Panc1 (cell line): ENCODE results near the gene NRP2. TPM values are rescaled to one million over a fixed set of nuclear protein-coding genes. Genes with fewer than 3 reads are reported as not detected.

Experiments used
- ATAC-seq: fragments of 200-7000 bp; cut with Tn5 transposase; 2 replicates; pipeline ENCODE4 v1.9.1; 2020; ENCODE audit warnings: mild to moderate bottlenecking, moderate library complexity
- Bru-seq: library from RNA; stranded (reverse); fragments of 400-500 nt; gene quantifications from one replicate; lab custom pipeline; 2021; lab: Mats Ljungman, UMichigan
- BruChase-seq, 2 experiments: library from RNA; stranded (reverse); fragments of 400-500 nt; gene quantifications; one replicate each; lab custom pipeline; 2021; lab: Mats Ljungman, UMichigan
- BruUV-seq: library from RNA; stranded (reverse); fragments of 400-500 nt; replicated peaks from 2 replicates; lab custom pipeline; 2021; lab: Mats Ljungman, UMichigan
- CTCF ChIA-PET: fragments of 300-600 bp; sonication (Branson Sonifier 250); formaldehyde crosslinking; loops from one replicate; lab custom pipeline; 2022; ENCODE audit warnings: antibody characterized with exemption; lab: Charles Lee
- POLR2A ChIA-PET: fragments of 300-600 bp; sonication (Branson Sonifier 250); formaldehyde crosslinking; loops from one replicate; lab custom pipeline; 2022; ENCODE audit warnings: antibody characterized with exemption; lab: Charles Lee
- DNase-seq: peaks from one replicate; pipeline ENCODE4 v3.0.0-alpha.2; 2010; ENCODE audit warnings: low read depth, low spot score
- H3K27ac ChIP-seq: 2 replicates; pipeline ENCODE4 v1.5.1; 2011; ENCODE audit warnings: mild to moderate bottlenecking, low read length, inconsistent platforms
- H3K27me3 ChIP-seq: fragments of 200-500 bp; sonication (Bioruptor generic); 2 replicates; pipeline ENCODE4 v1.6.0; 2014; ENCODE audit warnings: low read length, inconsistent platforms; ENCODE audit not compliant: control insufficient read depth, insufficient read depth
- H3K36me3 ChIP-seq: fragments of 200-500 bp; sonication (Bioruptor generic); 2 replicates; pipeline ENCODE4 v1.5.1; 2014; ENCODE audit warnings: inconsistent platforms, mild to moderate bottlenecking, low read length, moderate library complexity; ENCODE audit not compliant: control insufficient read depth, insufficient read depth
- H3K4me1 ChIP-seq: 2 replicates; pipeline ENCODE4 v1.5.1; 2011; ENCODE audit warnings: inconsistent platforms, mild to moderate bottlenecking, low read length, moderate library complexity; ENCODE audit not compliant: control insufficient read depth, insufficient read depth
- H3K4me3 ChIP-seq, 2 experiments: 2 replicates each; pipeline ENCODE4 v1.5.1; 2011 to 2012; ENCODE audit warnings: low read depth in 2 of 2, low read length in 2 of 2, mild to moderate bottlenecking in 2 of 2, inconsistent platforms in 1 of 2, moderate library complexity in 1 of 2
- H3K9me3 ChIP-seq: fragments of 200-500 bp; sonication (Bioruptor generic); 2 replicates; pipeline ENCODE4 v1.5.1; 2014; ENCODE audit warnings: low read depth, mild to moderate bottlenecking, inconsistent platforms, low read length, moderate library complexity; ENCODE audit not compliant: control insufficient read depth, insufficient read depth
- POLR2AphosphoS5 ChIP-seq: IDR thresholded peaks from 2 replicates; pipeline ENCODE4 v1.6.1; 2012; ENCODE audit warnings: mild to moderate bottlenecking, low read depth, low read length, moderate library complexity
- REST ChIP-seq, 2 experiments: IDR thresholded peaks; 2 replicates each; pipeline ENCODE4 v1.6.1; 2011 to 2012; ENCODE audit warnings: low read depth in 2 of 2, control low read depth in 1 of 2, low read length in 1 of 2, mild to moderate bottlenecking in 1 of 2, moderate library complexity in 1 of 2; ENCODE audit not compliant: insufficient read depth in 1 of 2
- SIN3A ChIP-seq: IDR thresholded peaks from 2 replicates; pipeline ENCODE4 v1.6.1; 2012; ENCODE audit warnings: low read depth, mild to moderate bottlenecking, low read length, moderate library complexity, borderline replicate concordance; ENCODE audit not compliant: insufficient read depth
- TCF7L2 ChIP-seq: IDR thresholded peaks from 2 replicates; pipeline ENCODE4 v1.6.1; 2011; ENCODE audit warnings: mild to moderate bottlenecking, low read depth, low read length, inconsistent platforms
- in situ Hi-C: cut with HindIII; loops from 2 replicates; pipeline ENCODE4 v1.10.0; 2016; ENCODE audit warnings: low sequenced_read_pairs, low pct_unique_long_range_greater_than_20kb
- intact Hi-C: fragments of 100-400 bp; cut with micrococcal nuclease; formaldehyde crosslinking; loops from one replicate; pipeline ENCODE4 v1.10.0; 2022; ENCODE audit not compliant: unreplicated experiment
- long read RNA-seq: library from polyadenylated mRNA; unstranded; transcript quantifications from one replicate; pipeline ENCODE4 v2.0.0, GENCODE V29; 2021; ENCODE audit not compliant: unreplicated experiment
- polyA plus RNA-seq: library from polyadenylated mRNA; unstranded; fragments of >200 nt; gene quantifications from one replicate; pipeline ENCODE4 v1.2.1, GENCODE V29; 2012; ENCODE audit warnings: missing spikeins; ENCODE audit not compliant: insufficient read length
- total RNA-seq: library from RNA; stranded (reverse); gene quantifications from one replicate; pipeline ENCODE4 v1.2.1, GENCODE V29; 2021; ENCODE audit not compliant: unreplicated experiment
- TF ChIP-seq, protein P1 (sequence below): fragments of 450-650 bp; IDR thresholded peaks from 2 replicates; pipeline ENCODE4 v1.5.1; 2017; ENCODE audit warnings: mild to moderate bottlenecking

The NRP2 gene
- 6.7 TPM for total RNA-seq
- polyA plus RNA-seq: 5.3 TPM
- percentile 40 among the genes with signal in this experiment for Bru-seq, nascent RNA
- BruChase-seq, experiment 1, labeled RNA remaining after a 2-hour chase: percentile 33 among the genes with signal in this experiment
- percentile 40 among the genes with signal in this experiment for BruChase-seq, experiment 2, labeled RNA remaining after a 6-hour chase
- long read RNA-seq, partial matches to known transcripts: 2 of 4 reads
- long read RNA-seq, other reads (novel, unspliced or antisense): 2 of 4 reads

DNA sequence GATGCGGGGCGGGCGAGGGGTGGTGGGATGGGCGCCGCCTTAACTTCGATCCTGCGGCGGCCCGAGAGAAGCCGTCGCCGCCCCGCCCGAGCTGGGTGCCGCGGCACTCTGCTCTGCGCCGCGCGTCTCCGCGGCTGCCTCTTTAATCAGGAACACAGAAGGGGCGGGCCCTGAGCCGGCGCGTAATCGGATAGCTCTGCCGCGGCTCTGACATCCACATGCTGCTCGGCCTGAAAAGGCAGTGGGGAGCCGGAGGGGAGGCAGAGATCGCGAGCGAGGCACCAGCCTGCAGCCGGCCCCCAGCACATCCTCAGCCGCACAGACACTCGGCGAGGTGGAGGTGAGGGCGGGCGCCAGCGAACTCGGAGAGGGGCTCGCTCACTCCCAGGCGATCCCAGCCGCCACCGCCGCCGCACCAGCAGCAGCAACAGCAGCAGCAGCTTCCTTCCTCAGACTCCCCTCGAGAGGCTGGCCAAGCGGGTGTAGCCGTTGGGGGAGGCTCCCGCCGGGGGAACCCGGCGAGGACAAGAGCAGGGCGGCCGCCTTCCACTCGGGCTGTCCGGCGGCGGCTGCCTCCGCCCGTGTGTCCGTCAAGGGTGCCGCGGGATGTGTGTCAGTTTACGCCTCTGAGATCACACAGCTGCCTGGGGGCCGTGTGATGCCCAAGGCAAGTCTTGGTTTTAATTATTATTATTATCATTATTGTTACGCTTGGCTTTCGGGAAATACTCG, at the start of gene NRP2:
NRP2 (plus strand) TSS at position 263 of the 732 bp plus-strand sequence. CDS start 790 bp downstream, outside the sequence.
- TF ChIP-seq SIN3A (no peak), POLR2AphosphoS5 (no peak), TCF7L2 (peak; percentile 32; the same call in 1 of the 2 replicates), REST (IDR thresholded peaks at IDR 0.05; ENCODE audit: insufficient read depth in 1 of 2, low read depth in 2 of 2, low read length in 1 of 2) (no peak)
- ATAC-seq (peak; percentile 78), DNase-seq (no peak)
- Histone ChIP-seq H3K4me1 (peaks cover 2% of the 10 kb centered on the region; the same call in 1 of the 2 replicates), H3K27me3 (peaks cover 22% of the 10 kb centered on the region), H3K36me3 (no peaks in the 10 kb centered on the region), H3K27ac (no peak within 1 kb of the TSS), H3K9me3 (no peaks in the 10 kb centered on the region), H3K4me3 (peak within 1 kb of the TSS; percentile 53 to 55)
- intact Hi-C loops: loop anchor here (5.0 to 10.0 kb wide), 2 partner anchors 658 to 1355 kb away; no protein-coding TSS in a partner anchor
- CTCF ChIA-PET: interaction anchor here (1.3 kb wide), 1 partner anchor 811 kb away, joined by 4 read pairs; no protein-coding TSS in a partner anchor
- POLR2A ChIA-PET: no interaction called here
- in situ Hi-C loops: no loop called here
- no TSS peak for BruUV-seq

GRCh38 chr2:205633994-205634393, 48.3 kb upstream of the NRP2 start:
- no peak for ATAC-seq
- ChIA-PET POLR2A (no interaction called here), CTCF (no interaction called here)
- intact Hi-C loops: no loop called here
- H3K9me3 ChIP-seq: no peaks in the 10 kb centered on the region
- H3K4me3 ChIP-seq: no peak overlapping the region
- BruUV-seq: no TSS peak
- H3K4me1 ChIP-seq: no peaks in the 10 kb centered on the region
- H3K36me3 ChIP-seq: no peaks in the 10 kb centered on the region
- H3K27me3 ChIP-seq: peaks cover 2% of the 10 kb centered on the region; the same call in 1 of the 2 replicates
- TF ChIP-seq SIN3A (no peak), POLR2AphosphoS5 (no peak), REST (IDR thresholded peaks at IDR 0.05; ENCODE audit: insufficient read depth in 1 of 2, low read depth in 2 of 2, low read length in 1 of 2) (no peak), TCF7L2 (no peak)
- TF ChIP-seq, protein P1, sequence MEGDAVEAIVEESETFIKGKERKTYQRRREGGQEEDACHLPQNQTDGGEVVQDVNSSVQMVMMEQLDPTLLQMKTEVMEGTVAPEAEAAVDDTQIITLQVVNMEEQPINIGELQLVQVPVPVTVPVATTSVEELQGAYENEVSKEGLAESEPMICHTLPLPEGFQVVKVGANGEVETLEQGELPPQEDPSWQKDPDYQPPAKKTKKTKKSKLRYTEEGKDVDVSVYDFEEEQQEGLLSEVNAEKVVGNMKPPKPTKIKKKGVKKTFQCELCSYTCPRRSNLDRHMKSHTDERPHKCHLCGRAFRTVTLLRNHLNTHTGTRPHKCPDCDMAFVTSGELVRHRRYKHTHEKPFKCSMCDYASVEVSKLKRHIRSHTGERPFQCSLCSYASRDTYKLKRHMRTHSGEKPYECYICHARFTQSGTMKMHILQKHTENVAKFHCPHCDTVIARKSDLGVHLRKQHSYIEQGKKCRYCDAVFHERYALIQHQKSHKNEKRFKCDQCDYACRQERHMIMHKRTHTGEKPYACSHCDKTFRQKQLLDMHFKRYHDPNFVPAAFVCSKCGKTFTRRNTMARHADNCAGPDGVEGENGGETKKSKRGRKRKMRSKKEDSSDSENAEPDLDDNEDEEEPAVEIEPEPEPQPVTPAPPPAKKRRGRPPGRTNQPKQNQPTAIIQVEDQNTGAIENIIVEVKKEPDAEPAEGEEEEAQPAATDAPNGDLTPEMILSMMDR: no peak
- in situ Hi-C loops: no loop called here
- DNase-seq: no peak
- H3K27ac ChIP-seq: no peak overlapping the region
